GM12873 (cell line): ENCODE data around the gene LAMA3.
A peak's percentile ranks its signal among the peaks of the same experiment; 100 is the strongest.

Experiments
- CTCF ChIP-seq: IDR thresholded peaks from 2 replicates; pipeline ENCODE4 v1.5.1; 2012; ENCODE audit warnings: low read depth, mild to moderate bottlenecking, moderate library complexity, low read length, control low read depth; ENCODE audit not compliant: insufficient read depth; ENCODE audit errors: missing control alignments

The LAMA3 gene

DNA sequence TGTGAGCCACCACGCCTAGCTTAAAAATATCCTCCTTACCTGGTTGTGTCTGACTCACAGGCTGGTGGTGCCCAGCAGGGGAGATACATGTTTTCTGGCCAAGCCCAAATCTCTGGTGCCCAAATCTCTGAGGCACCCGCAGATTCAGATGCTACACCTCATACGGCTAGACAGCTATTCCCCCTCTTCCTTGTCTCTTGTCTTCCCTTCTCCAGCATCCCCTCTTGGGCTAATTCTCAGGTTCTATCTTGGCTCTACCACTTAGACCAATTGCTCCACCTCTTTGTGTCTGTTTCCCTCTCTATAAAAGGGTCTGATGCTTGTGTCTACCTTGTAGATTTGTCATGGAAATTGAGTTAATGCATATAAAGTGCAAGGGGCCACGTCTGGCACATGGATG, 13.4 kb downstream of the LAMA3 start:
- no peak for TF ChIP-seq CTCF

GRCh38 chr18:23703057-23703986, 14.1 kb downstream of the LAMA3 start:
- peak; percentile 47 for TF ChIP-seq CTCF

- TF ChIP-seq CTCF, result no peak
Observed at GRCh38 chr18:23703987-23704384, 14.7 kb downstream of the LAMA3 start.

GRCh38 chr18:23704806-23705205, 15.6 kb downstream of the LAMA3 start:
- TF ChIP-seq CTCF, result no peak

GRCh38 chr18:23706971-23707640, 17.9 kb downstream of the LAMA3 start:
- TF ChIP-seq CTCF, result no peak

- no peak for TF ChIP-seq CTCF
Observed at GRCh38 chr18:23710068-23710527, 20.8 kb downstream of the LAMA3 start.

DNA sequence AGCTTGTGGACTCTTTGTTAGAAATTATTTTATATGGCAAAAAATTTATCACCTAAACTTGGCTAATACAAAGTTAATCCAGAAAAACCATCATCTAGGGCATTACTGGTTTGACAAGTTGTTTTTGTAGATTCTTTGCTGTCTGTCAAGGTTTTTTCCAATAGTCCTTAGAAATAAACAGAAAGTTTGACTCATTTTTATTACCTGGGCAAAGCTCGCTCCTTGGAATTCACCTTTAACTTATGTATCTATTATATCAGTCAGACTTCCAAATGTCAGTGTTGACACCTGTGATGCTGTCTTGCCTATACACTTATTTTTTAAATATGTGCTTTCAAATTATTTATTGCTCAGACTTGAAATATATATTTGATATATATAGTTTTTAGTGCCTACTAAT, 21.7 kb downstream of the LAMA3 start:
- TF ChIP-seq CTCF, result no peak
